NT2/D1 (cell line): Measurements from ENCODE around the gene MEIS2.

Experiments used
- SUZ12 ChIP-seq: IDR thresholded peaks from 2 replicates; pipeline ENCODE4 v1.6.1; 2011; ENCODE audit not compliant: insufficient read length, insufficient read depth; ENCODE audit errors: extremely low read depth
- YY1 ChIP-seq: IDR thresholded peaks from 2 replicates; pipeline ENCODE4 v1.6.1; 2011; ENCODE audit not compliant: insufficient read length, insufficient read depth
- ZNF274 ChIP-seq: IDR thresholded peaks from 2 replicates; pipeline ENCODE4 v1.6.1; 2011; ENCODE audit warnings: mild to moderate bottlenecking, low read depth, low read length

GRCh38 chr15:36925653-36926426, 174.5 kb downstream of the MEIS2 start:
- TF ChIP-seq ZNF274 (no peak), SUZ12 (no peak), YY1 (no peak)
